ENCODE data around the gene ITPRIPL2.

DNA sequence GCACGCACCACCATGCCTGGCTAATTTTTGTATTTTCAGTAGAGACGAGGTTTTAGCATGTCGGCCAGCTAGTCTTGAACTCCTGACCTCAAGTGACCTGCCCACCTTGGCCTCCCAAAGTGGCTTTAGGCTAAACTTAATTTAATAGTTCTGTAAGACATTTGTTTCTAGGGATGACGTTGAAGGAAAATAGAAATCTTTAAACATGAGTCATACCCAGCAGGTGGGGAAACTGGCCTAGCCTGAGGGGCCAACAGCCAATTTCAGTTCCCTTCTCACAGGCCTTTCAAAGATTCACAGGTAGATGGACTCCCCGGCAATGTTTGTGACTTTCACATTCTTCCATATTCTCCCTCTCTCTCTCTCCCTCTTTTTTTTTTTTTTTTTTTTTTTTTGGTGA is 18.1 kb upstream of the ITPRIPL2 start:
- TF ChIP-seq, protein P1, sequence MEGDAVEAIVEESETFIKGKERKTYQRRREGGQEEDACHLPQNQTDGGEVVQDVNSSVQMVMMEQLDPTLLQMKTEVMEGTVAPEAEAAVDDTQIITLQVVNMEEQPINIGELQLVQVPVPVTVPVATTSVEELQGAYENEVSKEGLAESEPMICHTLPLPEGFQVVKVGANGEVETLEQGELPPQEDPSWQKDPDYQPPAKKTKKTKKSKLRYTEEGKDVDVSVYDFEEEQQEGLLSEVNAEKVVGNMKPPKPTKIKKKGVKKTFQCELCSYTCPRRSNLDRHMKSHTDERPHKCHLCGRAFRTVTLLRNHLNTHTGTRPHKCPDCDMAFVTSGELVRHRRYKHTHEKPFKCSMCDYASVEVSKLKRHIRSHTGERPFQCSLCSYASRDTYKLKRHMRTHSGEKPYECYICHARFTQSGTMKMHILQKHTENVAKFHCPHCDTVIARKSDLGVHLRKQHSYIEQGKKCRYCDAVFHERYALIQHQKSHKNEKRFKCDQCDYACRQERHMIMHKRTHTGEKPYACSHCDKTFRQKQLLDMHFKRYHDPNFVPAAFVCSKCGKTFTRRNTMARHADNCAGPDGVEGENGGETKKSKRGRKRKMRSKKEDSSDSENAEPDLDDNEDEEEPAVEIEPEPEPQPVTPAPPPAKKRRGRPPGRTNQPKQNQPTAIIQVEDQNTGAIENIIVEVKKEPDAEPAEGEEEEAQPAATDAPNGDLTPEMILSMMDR (IDR thresholded peaks at IDR 0.05; ENCODE audit: low read depth, low read length) = no peak
- no peak for TF ChIP-seq EZH2phosphoT487 (IDR thresholded peaks at IDR 0.05; ENCODE audit: low read depth)
